ENCODE data around the gene ZDHHC12.

DNA sequence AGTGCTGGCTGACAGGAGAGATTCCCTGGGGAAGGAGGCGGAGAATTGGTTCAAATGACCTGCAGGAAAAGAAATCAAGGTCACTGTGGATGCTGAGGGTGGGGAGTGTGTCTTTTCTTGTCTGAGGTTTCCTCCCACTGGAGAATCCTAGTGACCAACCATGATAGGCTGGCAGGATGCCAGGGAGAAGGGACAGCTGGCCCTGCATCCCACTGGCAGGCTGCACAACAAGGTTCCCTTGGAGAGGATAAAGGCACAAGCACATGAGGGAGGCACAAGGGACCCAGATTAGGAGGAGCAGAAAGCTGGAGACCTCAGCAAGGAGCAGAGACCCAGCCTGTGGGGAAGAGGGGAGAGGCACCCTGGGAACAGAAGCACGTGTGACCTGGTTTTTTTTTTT is 11.4 kb upstream of the ZDHHC12 start:
- TF ChIP-seq, protein P1, sequence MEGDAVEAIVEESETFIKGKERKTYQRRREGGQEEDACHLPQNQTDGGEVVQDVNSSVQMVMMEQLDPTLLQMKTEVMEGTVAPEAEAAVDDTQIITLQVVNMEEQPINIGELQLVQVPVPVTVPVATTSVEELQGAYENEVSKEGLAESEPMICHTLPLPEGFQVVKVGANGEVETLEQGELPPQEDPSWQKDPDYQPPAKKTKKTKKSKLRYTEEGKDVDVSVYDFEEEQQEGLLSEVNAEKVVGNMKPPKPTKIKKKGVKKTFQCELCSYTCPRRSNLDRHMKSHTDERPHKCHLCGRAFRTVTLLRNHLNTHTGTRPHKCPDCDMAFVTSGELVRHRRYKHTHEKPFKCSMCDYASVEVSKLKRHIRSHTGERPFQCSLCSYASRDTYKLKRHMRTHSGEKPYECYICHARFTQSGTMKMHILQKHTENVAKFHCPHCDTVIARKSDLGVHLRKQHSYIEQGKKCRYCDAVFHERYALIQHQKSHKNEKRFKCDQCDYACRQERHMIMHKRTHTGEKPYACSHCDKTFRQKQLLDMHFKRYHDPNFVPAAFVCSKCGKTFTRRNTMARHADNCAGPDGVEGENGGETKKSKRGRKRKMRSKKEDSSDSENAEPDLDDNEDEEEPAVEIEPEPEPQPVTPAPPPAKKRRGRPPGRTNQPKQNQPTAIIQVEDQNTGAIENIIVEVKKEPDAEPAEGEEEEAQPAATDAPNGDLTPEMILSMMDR (IDR thresholded peaks at IDR 0.05): no peak
- TF ChIP-seq POLR2A (IDR thresholded peaks at IDR 0.05): no peak

Data from heart left ventricle (tissue), 13 donors.